ENCODE results near the gene TBC1D17.

- no peak for TF ChIP-seq CTCF (IDR thresholded peaks at IDR 0.05)
- TF ChIP-seq POLR2A (IDR thresholded peaks at IDR 0.05) = no peak
These were observed 1.9 kb downstream of the TBC1D17 start for GRCh38 chr19:49879243-49879963.
